Activated naive CD8-positive, alpha-beta T cell treated with anti-CD3 and anti-CD28 coated beads, Interleukin-2, amount 10 ng/mL, durations not matched to agents 7 days and 5 days (primary cell): ENCODE measurements around the gene CLVS2. TPM values are rescaled to one million over a fixed set of nuclear protein-coding genes. Genes with fewer than 3 reads are reported as not detected.

Source experiments
- ATAC-seq: fragments of 150-1000 bp; cut with Tn5 transposase; one replicate; pipeline ENCODE4 v1.10.0; 2021; ENCODE audit warnings: low read depth, moderate library complexity
- POLR2A ChIA-PET: fragments of 350-600 bp; sonication (Branson Sonifier 250); formaldehyde crosslinking; loops from one replicate; lab custom pipeline; 2021; ENCODE audit warnings: antibody characterized with exemption; lab: Charles Lee
- DNase-seq: peaks from one replicate; pipeline ENCODE4 v3.0.0; 2021
- H3K27ac Mint-ChIP-seq: one replicate; pipeline ENCODE4 v1.8.0; 2022; ENCODE audit warnings: mild to moderate bottlenecking, mixed read lengths
- H3K27me3 Mint-ChIP-seq: one replicate; pipeline ENCODE4 v1.8.0; 2022; ENCODE audit warnings: mild to moderate bottlenecking, moderate library complexity, mixed read lengths
- H3K36me3 Mint-ChIP-seq: one replicate; pipeline ENCODE4 v1.8.0; 2021; ENCODE audit warnings: mild to moderate bottlenecking, mixed read lengths
- H3K4me1 Mint-ChIP-seq: one replicate; pipeline ENCODE4 v1.8.0; 2021; ENCODE audit warnings: mixed read lengths
- H3K4me3 Mint-ChIP-seq: one replicate; pipeline ENCODE4 v1.8.0; 2022; ENCODE audit warnings: mild to moderate bottlenecking, moderate library complexity, mixed read lengths
- H3K9me3 Mint-ChIP-seq: one replicate; pipeline ENCODE4 v1.8.0; 2021; ENCODE audit warnings: mixed read lengths
- total RNA-seq, 2 experiments: library from RNA; stranded (reverse); gene quantifications; one replicate each; pipeline ENCODE4 v1.2.3, GENCODE V29; 2021

Gene CLVS2
- total RNA-seq, 2 experiments from 2014 or later = not detected

DNA sequence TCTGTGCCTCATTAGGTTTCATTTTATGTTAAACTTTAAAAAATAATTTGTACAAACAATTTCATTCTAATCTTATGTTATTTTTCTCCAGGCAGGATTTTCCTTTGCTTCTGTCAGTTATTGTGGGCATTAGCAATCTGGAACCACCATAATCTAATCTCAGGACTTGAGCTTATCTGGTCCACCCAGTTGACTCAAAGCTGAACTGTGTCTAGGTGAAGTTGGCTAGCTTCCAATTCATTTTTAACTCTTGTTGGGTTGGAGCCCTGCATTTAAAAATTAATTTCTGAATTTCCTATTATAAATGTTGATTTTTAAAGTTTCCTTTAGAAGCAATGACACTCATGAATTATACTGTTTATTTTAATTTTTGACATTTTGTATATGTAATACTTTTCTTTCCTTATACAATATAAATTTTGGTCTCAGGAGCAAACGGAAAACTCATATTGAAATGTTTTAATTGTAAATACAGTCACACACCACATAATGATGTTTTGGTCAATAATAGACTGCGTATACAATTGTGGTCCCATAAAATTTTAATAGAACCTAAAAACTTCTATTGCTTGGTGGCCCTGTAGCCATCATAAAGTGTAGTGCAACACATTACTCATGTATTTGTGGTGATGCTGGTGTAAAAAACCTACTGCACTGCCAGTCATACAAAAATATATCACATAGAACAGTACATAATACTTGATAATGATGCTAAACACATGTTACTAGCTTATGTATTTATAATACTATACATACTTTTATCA is 121.3 kb downstream of the CLVS2 start:
- Mint-ChIP-seq H3K36me3 (no peaks in the 10 kb centered on the region), H3K4me1 (no peaks in the 10 kb centered on the region), H3K27ac (no peak overlapping the region), H3K27me3 (no peaks in the 10 kb centered on the region), H3K4me3 (no peak overlapping the region), H3K9me3 (peaks cover 2% of the 10 kb centered on the region)
- no peak for ATAC-seq
- no peak for DNase-seq
- POLR2A ChIA-PET = no interaction called here

DNA sequence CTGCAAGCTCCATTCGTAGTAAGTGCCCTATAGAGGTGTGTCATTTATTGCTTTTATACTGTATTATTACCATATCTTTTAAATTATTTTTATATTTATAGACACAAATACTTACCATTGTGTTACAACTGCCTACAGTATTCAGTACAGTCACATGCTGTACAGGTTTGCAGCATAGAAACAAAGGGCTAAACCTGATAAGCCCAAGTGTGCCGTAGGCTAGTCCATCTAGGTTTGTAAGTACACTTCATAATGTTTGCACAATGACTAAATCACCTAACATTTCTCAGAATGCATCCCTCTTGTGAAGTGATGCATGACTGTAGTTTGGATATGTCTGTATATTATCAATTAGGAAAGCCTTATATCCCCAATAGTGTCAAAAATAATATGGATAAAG is 122.8 kb downstream of the CLVS2 start:
- ATAC-seq (no peak), DNase-seq (no peak)
- H3K4me1 Mint-ChIP-seq = no peaks in the 10 kb centered on the region
- no peak overlapping the region for H3K27ac Mint-ChIP-seq
- H3K27me3 Mint-ChIP-seq = no peaks in the 10 kb centered on the region
- H3K36me3 Mint-ChIP-seq = no peaks in the 10 kb centered on the region
- POLR2A ChIA-PET = no interaction called here
- H3K4me3 Mint-ChIP-seq = no peak overlapping the region
- peaks cover 2% of the 10 kb centered on the region for H3K9me3 Mint-ChIP-seq

Other genes starting within 250 kb of the CLVS2 start
- not detected for gene FABP7, start 216.5 kb upstream of the CLVS2 start, total RNA-seq
- gene SMPDL3A, start 207.0 kb upstream of the CLVS2 start, total RNA-seq = under 1 TPM in 1 of 2 experiments, not detected in 1; 0.17 TPM